HepG2 (cell line): Measurements from ENCODE around the gene ARL4D. TPM values are rescaled to one million over a fixed set of nuclear protein-coding genes. Genes with fewer than 3 reads are reported as not detected.
A peak's percentile ranks its signal among the peaks of the same experiment; 100 is the strongest.

Experiments used
- ARHGAP35 ChIP-seq: sonication (generic); formaldehyde crosslinking; IDR thresholded peaks from 2 replicates; pipeline ENCODE4 v1.9.0; 2022; ENCODE audit warnings: mild to moderate bottlenecking, inconsistent platforms, moderate library complexity, missing genetic modification reagents, borderline replicate concordance
- BRD4 ChIP-seq: sonication (generic); formaldehyde crosslinking; IDR thresholded peaks from 2 replicates; pipeline ENCODE4 v1.4.0; 2020; ENCODE audit warnings: missing genetic modification reagents
- DRAP1 ChIP-seq: IDR thresholded peaks from 2 replicates; pipeline ENCODE4 v1.6.1; 2016; ENCODE audit warnings: missing genetic modification reagents, missing compliant biosample characterization
- FOXA1 ChIP-seq, 2 experiments: fragments of 450-650 bp in 1 of 2; sonication (generic) in 1 of 2; formaldehyde crosslinking in 1 of 2; IDR thresholded peaks; 2 replicates each; pipeline versions ENCODE4 v1.4.0 to v1.6.1; 2016 to 2020; ENCODE audit warnings: missing genetic modification reagents in 1 of 2
- HINFP ChIP-seq: sonication (generic); formaldehyde crosslinking; IDR thresholded peaks from 2 replicates; pipeline ENCODE4 v1.4.0; 2020; ENCODE audit warnings: low read depth, mild to moderate bottlenecking, missing genetic modification reagents
- HNRNPH1 ChIP-seq: fragments of 200-400 bp; formaldehyde crosslinking; optimal IDR thresholded peaks from 2 replicates; pipeline ENCODE3; 2017; ENCODE audit warnings: mild to moderate bottlenecking, low read depth, low read length
- IKZF5 ChIP-seq: IDR thresholded peaks from 2 replicates; pipeline ENCODE4 v1.6.1; 2018; ENCODE audit warnings: missing genetic modification reagents, mild to moderate bottlenecking, missing compliant biosample characterization
- IRF9 ChIP-seq: sonication (generic); formaldehyde crosslinking; IDR thresholded peaks from 2 replicates; pipeline ENCODE4 v1.8.0; 2022; ENCODE audit warnings: missing genetic modification reagents, mild to moderate bottlenecking, borderline replicate concordance
- MBD4 ChIP-seq: IDR thresholded peaks from 2 replicates; pipeline ENCODE4 v1.6.1; 2012; ENCODE audit warnings: low read length, inconsistent platforms, borderline replicate concordance
- NCOA2 ChIP-seq: sonication (generic); formaldehyde crosslinking; IDR thresholded peaks from 2 replicates; pipeline ENCODE4 v1.8.0; 2022; ENCODE audit warnings: inconsistent platforms
- PHF20 ChIP-seq: sonication (generic); formaldehyde crosslinking; IDR thresholded peaks from 2 replicates; pipeline ENCODE4 v1.5.0; 2020; ENCODE audit warnings: mild to moderate bottlenecking, missing genetic modification reagents
- TARDBP ChIP-seq: sonication (generic); formaldehyde crosslinking; IDR thresholded peaks from 2 replicates; pipeline ENCODE4 v1.8.0; 2022; ENCODE audit warnings: mild to moderate bottlenecking, missing genetic modification reagents
- ZNF205 ChIP-seq: IDR thresholded peaks from 2 replicates; pipeline ENCODE4 v1.6.1; 2018; ENCODE audit warnings: missing biosample characterization, missing genetic modification reagents
- ZNF24 ChIP-seq: fragments of 450-650 bp; IDR thresholded peaks from 2 replicates; pipeline ENCODE4 v1.6.1; 2017; ENCODE audit warnings: antibody characterized with exemption, mild to moderate bottlenecking
- ZNF253 ChIP-seq: sonication (generic); formaldehyde crosslinking; IDR thresholded peaks from 2 replicates; pipeline ENCODE4 v1.8.0; 2022; ENCODE audit warnings: mild to moderate bottlenecking, missing genetic modification reagents, borderline replicate concordance
- ZNF407 ChIP-seq: sonication (generic); formaldehyde crosslinking; IDR thresholded peaks from one replicate; pipeline ENCODE4 v1.5.1; 2020; ENCODE audit warnings: mild to moderate bottlenecking, missing genetic modification reagents; ENCODE audit errors: not compliant biosample characterization
- ZNF451 ChIP-seq: sonication (generic); formaldehyde crosslinking; IDR thresholded peaks from 2 replicates; pipeline ENCODE4 v1.5.0; 2020; ENCODE audit warnings: mild to moderate bottlenecking, missing genetic modification reagents
- polyA plus RNA-seq, 8 experiments: library from polyadenylated mRNA; depleted of rRNA in 3 of 8; stranded (reverse) in 7 of 8; unstranded in 1 of 8; fragments of >200 nt; fragmentation: Illumina TruSeq in 4 of 8; extraction: Trizol in 4 of 8; gene quantifications; 2 replicates each; pipeline versions ENCODE4 v1.2.1 to v1.2.3, GENCODE V29; 2011 to 2016; ENCODE audit warnings: low read depth in 4 of 8, missing spikeins in 1 of 8, mixed read lengths in 1 of 8; ENCODE audit not compliant: insufficient read depth in 1 of 8
- total RNA-seq, 5 experiments: library from RNA; depleted of rRNA; stranded (reverse); fragments of >200 nt; fragmentation: Illumina TruSeq; extraction: Trizol; gene quantifications; 2 replicates each; pipeline ENCODE4 v1.2.3, GENCODE V29; 2016; ENCODE audit warnings: low read depth in 1 of 5

Gene ARL4D
- total and polyA plus RNA-seq, 2 of the 13 experiments (the other 11 are each of a cell fraction or from before 2014, with no cell fraction given): 9.0 to 25.9 TPM

GRCh38 chr17:43384476-43384862 lies 14.3 kb upstream of the ARL4D start (continued):
- TF ChIP-seq HINFP (CRISPR knock-in tag) (peak; percentile 53; the same call in 1 of the 2 replicates), ZNF451 (CRISPR knock-in tag) (no peak), HNRNPH1 (peak; percentile 38), ZNF253 (no peak), TARDBP (CRISPR knock-in tag) (peak; percentile 95), BRD4 (CRISPR knock-in tag) (peak; percentile 83; the same call in 1 of the 2 replicates), ZNF407 (CRISPR knock-in tag) (peak; percentile 86), DRAP1 (CRISPR knock-in tag) (peak; percentile 93), ARHGAP35 (CRISPR knock-in tag) (peak; percentile 44; the same call in 1 of the 2 replicates), NCOA2 (CRISPR knock-in tag) (peak; percentile 35; the same call in 1 of the 2 replicates), FOXA1 (IDR thresholded peaks at IDR 0.05) (no peak), FOXA1 (CRISPR knock-in tag; IDR thresholded peaks at IDR 0.05) (0 out of 2 replicates have a peak, but pooled peaks have one; percentile 31), ZNF24 (0 out of 2 replicates have a peak, but pooled peaks have one; percentile 37), ZNF205 (peak; percentile 88), PHF20 (CRISPR knock-in tag) (no peak; the same call in 1 of the 2 replicates), IRF9 (peak; percentile 97), IKZF5 (CRISPR knock-in tag) (peak; percentile 90), MBD4 (no peak)
